HepG2 (cell line): Measurements from ENCODE around the gene ATP10D. TPM values are rescaled to one million over a fixed set of nuclear protein-coding genes. Genes with fewer than 3 reads are reported as not detected.

ENCODE experiments used
- ATAC-seq: fragments of 200-7000 bp; cut with Tn5 transposase; 3 replicates; pipeline ENCODE4 v1.9.1; 2020; ENCODE audit warnings: mild to moderate bottlenecking, moderate library complexity
- BruUV-seq: library from RNA; stranded (reverse); fragments of 400-500 nt; replicated peaks from 2 replicates; lab custom pipeline; 2021; lab: Mats Ljungman, UMichigan
- CTCF ChIA-PET: fragments of 300-600 bp; formaldehyde crosslinking; extraction: SDS; loops from one replicate; lab custom pipeline; 2021; ENCODE audit warnings: low total read pairs, inconsistent platforms, low intra/inter-chr PET ratio; lab: Yijun Ruan, JAX
- POLR2A ChIA-PET: fragments of 350-600 bp; sonication (Branson Sonifier 250); formaldehyde crosslinking; loops from one replicate; lab custom pipeline; 2020; ENCODE audit warnings: antibody characterized with exemption, inconsistent platforms; lab: Yijun Ruan, JAX
- DNase-seq: peaks from one replicate; pipeline ENCODE4 v3.0.0-alpha.2; 2015; ENCODE audit warnings: low spot score
- FAIRE-seq: peaks from 3 replicates; lab custom pipeline; 2011; peaks lifted over from hg19 to GRCh38; lab: Jason Lieb, UNC
- H2AFZ ChIP-seq: one replicate; pipeline ENCODE4 v1.6.1; 2011; ENCODE audit warnings: low read length, inconsistent platforms
- H3K27ac ChIP-seq: fragments of 300-600 bp; 3 replicates; pipeline ENCODE4 v1.8.0; 2011; ENCODE audit warnings: mixed run types, mild to moderate bottlenecking, mixed read lengths, low read length, inconsistent platforms; ENCODE audit not compliant: insufficient read depth; ENCODE audit errors: extremely low read length
- H3K27me3 ChIP-seq, 2 experiments: fragments of 200-600 bp in 1 of 2; 2 replicates in 1 of 2; 3 replicates in 1 of 2; pipeline versions ENCODE4 v1.6.0 to v1.8.0; 2011; ENCODE audit warnings: low read length in 2 of 2, mild to moderate bottlenecking in 2 of 2, moderate library complexity in 2 of 2, inconsistent platforms in 1 of 2; ENCODE audit not compliant: insufficient read depth in 2 of 2, control insufficient read depth in 1 of 2
- H3K36me3 ChIP-seq, 2 experiments: fragments of 200-600 bp in 1 of 2; replicated peaks in 1 of 2; 2 replicates in 1 of 2; 3 replicates in 1 of 2; pipeline versions ENCODE4 v1.5.1 to v1.8.0; 2011; ENCODE audit warnings: low read length in 2 of 2, inconsistent platforms in 1 of 2; ENCODE audit not compliant: insufficient read depth in 2 of 2, control insufficient read depth in 1 of 2
- H3K4me1 ChIP-seq: 2 replicates; pipeline ENCODE4 v1.5.1; 2012; ENCODE audit warnings: low read length, inconsistent platforms; ENCODE audit not compliant: insufficient read depth
- H3K4me2 ChIP-seq: 2 replicates; pipeline ENCODE4 v1.6.0; 2011; ENCODE audit warnings: low read depth, low read length, inconsistent platforms
- H3K4me3 ChIP-seq, 3 experiments: fragments of 200-600 bp in 1 of 3; sonication (generic), shearing (Covaris generic) in 1 of 3; replicated peaks in 1 of 3; 2 replicates each; pipeline ENCODE4 v1.5.1; 2011 to 2016; ENCODE audit warnings: low read length in 3 of 3, inconsistent platforms in 2 of 3, low read depth in 2 of 3, mild to moderate bottlenecking in 2 of 3, control low read depth in 1 of 3, mixed read lengths in 1 of 3; ENCODE audit not compliant: insufficient read depth in 1 of 3
- H3K79me2 ChIP-seq: one replicate; pipeline ENCODE4 v1.6.1; 2011; ENCODE audit warnings: low read length, inconsistent platforms; ENCODE audit not compliant: insufficient read depth
- H3K9ac ChIP-seq: 2 replicates; pipeline ENCODE4 v1.6.0; 2011; ENCODE audit warnings: mild to moderate bottlenecking, low read depth, low read length, inconsistent platforms; ENCODE audit not compliant: insufficient read depth
- H3K9me3 ChIP-seq: 2 replicates; pipeline ENCODE4 v1.5.1; 2012; ENCODE audit warnings: mild to moderate bottlenecking, low read length
- H4K20me1 ChIP-seq: 2 replicates; pipeline ENCODE4 v1.6.0; 2011; ENCODE audit warnings: inconsistent platforms, mild to moderate bottlenecking, low read length, moderate library complexity; ENCODE audit not compliant: insufficient read depth
- BRD4 ChIP-seq: sonication (generic); formaldehyde crosslinking; IDR thresholded peaks from 2 replicates; pipeline ENCODE4 v1.4.0; 2020; ENCODE audit warnings: missing genetic modification reagents
- KLF6 ChIP-seq: IDR thresholded peaks from 2 replicates; pipeline ENCODE4 v1.8.0; 2016; ENCODE audit warnings: missing biosample characterization, missing genetic modification reagents
- PRPF4 ChIP-seq: fragments of 200-400 bp; formaldehyde crosslinking; IDR thresholded peaks from 2 replicates; pipeline ENCODE4 v1.6.1; 2016; ENCODE audit warnings: low read length, low read depth; ENCODE audit not compliant: poor library complexity, severe bottlenecking
- TCF12 ChIP-seq, 2 experiments: fragments of 450-650 bp in 1 of 2; sonication (generic) in 1 of 2; formaldehyde crosslinking in 1 of 2; IDR thresholded peaks; 2 replicates each; pipeline versions ENCODE4 v1.6.1 to v1.8.0; 2017 to 2022; ENCODE audit warnings: antibody characterized with exemption in 1 of 2, mild to moderate bottlenecking in 1 of 2, missing genetic modification reagents in 1 of 2, moderate library complexity in 1 of 2
- ZFAT ChIP-seq: sonication (generic); formaldehyde crosslinking; conservative IDR thresholded peaks from 2 replicates; pipeline ENCODE4 v1.8.1; 2023; ENCODE audit warnings: missing genetic modification reagents, inconsistent platforms
- ZKSCAN5 ChIP-seq: sonication (generic); formaldehyde crosslinking; IDR thresholded peaks from 2 replicates; pipeline ENCODE4 v1.5.1; 2020; ENCODE audit warnings: mild to moderate bottlenecking, missing genetic modification reagents
- ZNF468 ChIP-seq: sonication (generic); formaldehyde crosslinking; IDR thresholded peaks from 2 replicates; pipeline ENCODE4 v1.8.0; 2022; ENCODE audit warnings: mild to moderate bottlenecking, moderate library complexity, missing genetic modification reagents
- ZNF550 ChIP-seq: sonication (generic); formaldehyde crosslinking; IDR thresholded peaks from 2 replicates; pipeline ENCODE4 v1.4.0; 2020; ENCODE audit warnings: mild to moderate bottlenecking, missing genetic modification reagents, borderline replicate concordance
- ZNF616 ChIP-seq: sonication (generic); formaldehyde crosslinking; IDR thresholded peaks from 2 replicates; pipeline ENCODE4 v1.5.0; 2020; ENCODE audit warnings: low read depth, mild to moderate bottlenecking, missing genetic modification reagents
- WGBS: methylation state at CpG from one replicate; pipeline ENCODE4 v1.1.6; 2017; ENCODE audit warnings: low lambda C conversion rate; 5-methylcytosine and 5-hydroxymethylcytosine counted together
- in situ Hi-C: cut with HindIII; loops from 2 replicates; pipeline ENCODE4 v1.10.0; 2017; ENCODE audit warnings: low pct_unique_long_range_greater_than_20kb; ENCODE audit not compliant: extremely low pct_ligation_motif_present
- intact Hi-C: fragments of 100-400 bp; cut with micrococcal nuclease; formaldehyde crosslinking; loops from one replicate; pipeline ENCODE4 v1.10.0; 2022; ENCODE audit not compliant: unreplicated experiment
- polyA plus RNA-seq, 8 experiments: library from polyadenylated mRNA; depleted of rRNA in 3 of 8; stranded (reverse) in 7 of 8; unstranded in 1 of 8; fragments of >200 nt; fragmentation: Illumina TruSeq in 4 of 8; extraction: Trizol in 4 of 8; gene quantifications; 2 replicates each; pipeline versions ENCODE4 v1.2.1 to v1.2.3, GENCODE V29; 2011 to 2016; ENCODE audit warnings: low read depth in 4 of 8, missing spikeins in 1 of 8, mixed read lengths in 1 of 8; ENCODE audit not compliant: insufficient read depth in 1 of 8
- total RNA-seq, 5 experiments: library from RNA; depleted of rRNA; stranded (reverse); fragments of >200 nt; fragmentation: Illumina TruSeq; extraction: Trizol; gene quantifications; 2 replicates each; pipeline ENCODE4 v1.2.3, GENCODE V29; 2016; ENCODE audit warnings: low read depth in 1 of 5
- TF ChIP-seq, protein P1 (sequence below), 2 experiments: sonication (generic) in 1 of 2; formaldehyde crosslinking in 1 of 2; IDR thresholded peaks; 2 replicates each; pipeline versions ENCODE4 v1.4.0 to v1.6.1; 2016 to 2020; ENCODE audit warnings: borderline replicate concordance in 1 of 2, low read depth in 1 of 2, mild to moderate bottlenecking in 1 of 2, missing genetic modification reagents in 1 of 2
- TF ChIP-seq, protein P2 (sequence below): IDR thresholded peaks from 2 replicates; pipeline ENCODE4 v1.6.1; 2016; ENCODE audit warnings: missing compliant biosample characterization, missing genetic modification reagents, borderline replicate concordance

Gene ATP10D
- total and polyA plus RNA-seq, 2 of the 13 experiments (the other 11 are each of a cell fraction or from before 2014, with no cell fraction given) = 2.2 to 9.8 TPM

DNA sequence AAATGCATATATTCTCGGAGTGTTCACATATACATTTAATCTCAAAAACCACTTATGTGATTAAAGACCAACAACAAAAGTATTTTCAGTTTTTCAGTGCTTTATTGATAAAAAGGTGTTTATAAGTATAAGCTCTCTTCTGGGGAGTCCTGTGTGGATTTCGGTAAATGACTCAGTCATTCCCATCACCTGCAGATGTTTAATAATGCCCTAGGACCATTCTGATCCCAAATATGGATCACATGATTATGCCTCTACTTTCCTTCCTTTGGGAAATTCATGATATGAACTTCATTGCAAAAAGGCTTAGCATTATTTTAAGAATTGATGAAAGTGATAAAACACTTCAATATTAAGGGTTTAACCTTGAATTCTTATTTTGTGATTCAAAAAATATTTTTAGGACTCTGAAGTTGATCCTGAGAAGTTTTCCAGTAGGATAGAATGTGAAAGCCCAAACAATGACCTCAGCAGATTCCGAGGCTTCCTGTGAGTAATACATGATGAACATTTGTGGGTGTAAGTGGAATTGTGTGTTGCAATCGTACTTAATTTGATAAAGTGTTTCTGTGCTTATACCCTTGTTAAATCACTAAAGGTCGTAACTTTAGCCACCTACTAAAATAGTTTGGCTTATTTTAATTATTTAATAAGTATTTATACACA lies 40.2 kb downstream of the ATP10D start:
- H4K20me1 ChIP-seq = no peaks in the 10 kb centered on the region
- no peak overlapping the region for H3K27ac ChIP-seq
- no TSS peak for BruUV-seq
- no peaks in the 10 kb centered on the region for H3K36me3 ChIP-seq
- intact Hi-C loops (no loop called here), in situ Hi-C loops (no loop called here)
- H3K4me1 ChIP-seq = no peaks in the 10 kb centered on the region
- ATAC-seq = no peak
- H3K9ac ChIP-seq = no peak overlapping the region
- H3K4me3 ChIP-seq = no peak overlapping the region
- ChIA-PET POLR2A (no interaction called here), CTCF (no interaction called here)
- H3K4me2 ChIP-seq = no peak overlapping the region
- 64% methylated on average over 5 of the region's 5 CpGs for WGBS
- TF ChIP-seq, protein P1, sequence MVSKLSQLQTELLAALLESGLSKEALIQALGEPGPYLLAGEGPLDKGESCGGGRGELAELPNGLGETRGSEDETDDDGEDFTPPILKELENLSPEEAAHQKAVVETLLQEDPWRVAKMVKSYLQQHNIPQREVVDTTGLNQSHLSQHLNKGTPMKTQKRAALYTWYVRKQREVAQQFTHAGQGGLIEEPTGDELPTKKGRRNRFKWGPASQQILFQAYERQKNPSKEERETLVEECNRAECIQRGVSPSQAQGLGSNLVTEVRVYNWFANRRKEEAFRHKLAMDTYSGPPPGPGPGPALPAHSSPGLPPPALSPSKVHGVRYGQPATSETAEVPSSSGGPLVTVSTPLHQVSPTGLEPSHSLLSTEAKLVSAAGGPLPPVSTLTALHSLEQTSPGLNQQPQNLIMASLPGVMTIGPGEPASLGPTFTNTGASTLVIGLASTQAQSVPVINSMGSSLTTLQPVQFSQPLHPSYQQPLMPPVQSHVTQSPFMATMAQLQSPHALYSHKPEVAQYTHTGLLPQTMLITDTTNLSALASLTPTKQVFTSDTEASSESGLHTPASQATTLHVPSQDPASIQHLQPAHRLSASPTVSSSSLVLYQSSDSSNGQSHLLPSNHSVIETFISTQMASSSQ (IDR thresholded peaks at IDR 0.05; ENCODE audit: low read depth) = no peak
- TF ChIP-seq, protein P1 (CRISPR knock-in tag; IDR thresholded peaks at IDR 0.05; ENCODE audit: borderline replicate concordance) = no peak
- TF ChIP-seq ZNF616 = no peak
- no peak for TF ChIP-seq ZNF468 (CRISPR knock-in tag)
- TF ChIP-seq, protein P2, sequence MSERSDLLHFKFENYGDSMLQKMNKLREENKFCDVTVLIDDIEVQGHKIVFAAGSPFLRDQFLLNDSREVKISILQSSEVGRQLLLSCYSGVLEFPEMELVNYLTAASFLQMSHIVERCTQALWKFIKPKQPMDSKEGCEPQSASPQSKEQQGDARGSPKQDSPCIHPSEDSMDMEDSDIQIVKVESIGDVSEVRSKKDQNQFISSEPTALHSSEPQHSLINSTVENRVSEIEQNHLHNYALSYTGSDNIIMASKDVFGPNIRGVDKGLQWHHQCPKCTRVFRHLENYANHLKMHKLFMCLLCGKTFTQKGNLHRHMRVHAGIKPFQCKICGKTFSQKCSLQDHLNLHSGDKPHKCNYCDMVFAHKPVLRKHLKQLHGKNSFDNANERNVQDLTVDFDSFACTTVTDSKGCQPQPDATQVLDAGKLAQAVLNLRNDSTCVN (CRISPR knock-in tag) = no peak
- TF ChIP-seq PRPF4 = no peak
- TF ChIP-seq ZFAT (CRISPR knock-in tag) = no peak
- TF ChIP-seq ZNF550 = no peak
- no peak for TF ChIP-seq TCF12 (IDR thresholded peaks at IDR 0.05)
- TF ChIP-seq TCF12 (CRISPR knock-in tag; IDR thresholded peaks at IDR 0.05) = no peak
- no peak for TF ChIP-seq ZKSCAN5 (CRISPR knock-in tag)
- TF ChIP-seq KLF6 (CRISPR knock-in tag) = no peak
- TF ChIP-seq BRD4 (CRISPR knock-in tag) = no peak
- 0 out of 2 replicates have a peak, but pooled peaks cover 4% of the 10 kb centered on the region for H3K9me3 ChIP-seq
- no peak overlapping the region for H2AFZ ChIP-seq
- H3K27me3 ChIP-seq = no peaks in the 10 kb centered on the region; a peak in 1 of 5 replicates
- no peak for FAIRE-seq
- no peak for DNase-seq
- no peaks in the 10 kb centered on the region for H3K79me2 ChIP-seq
